Lung (tissue), 12 donors: Measurements from ENCODE around the gene CPSF2. TPM values are rescaled to one million over a fixed set of nuclear protein-coding genes. Genes with fewer than 3 reads are reported as not detected.

Source experiments
- ATAC-seq: fragments of 200-7000 bp; cut with Tn5 transposase; one replicate; pipeline ENCODE4 v1.9.1; 2020; ENCODE audit warnings: moderate number of reproducible peaks; ENCODE audit not compliant: insufficient read depth, low FRiP score
- DNase-seq, 3 donors: peaks; one replicate each; pipeline ENCODE4 v3.0.0-alpha.2; 2013 to 2017
- H3K27ac ChIP-seq, 2 donors: one replicate each; pipeline ENCODE4 v1.5.1; 2013; ENCODE audit warnings: mild to moderate bottlenecking in 2 of 2, moderate library complexity in 2 of 2, control low read depth in 1 of 2, inconsistent platforms in 1 of 2, low read depth in 1 of 2, low read length in 1 of 2
- H3K27me3 ChIP-seq, 3 donors: one replicate each; pipeline ENCODE4 v1.5.1; 2013; ENCODE audit warnings: low read length in 2 of 3; ENCODE audit not compliant: control insufficient read depth in 3 of 3, insufficient read depth in 3 of 3
- H3K36me3 ChIP-seq, 4 donors: one replicate each; pipeline ENCODE4 v1.5.1; 2013; ENCODE audit warnings: low read length in 4 of 4, mild to moderate bottlenecking in 1 of 4, moderate library complexity in 1 of 4; ENCODE audit not compliant: control insufficient read depth in 4 of 4, insufficient read depth in 4 of 4
- H3K4me1 ChIP-seq, 5 donors: one replicate each; pipeline ENCODE4 v1.5.1; 2013; ENCODE audit warnings: low read length in 5 of 5, mild to moderate bottlenecking in 2 of 5, moderate library complexity in 1 of 5; ENCODE audit not compliant: control insufficient read depth in 5 of 5, insufficient read depth in 5 of 5
- H3K4me3 ChIP-seq: one replicate; pipeline ENCODE4 v1.5.1; 2013; ENCODE audit warnings: mild to moderate bottlenecking, control low read depth, moderate library complexity
- H3K9ac ChIP-seq, 2 donors: one replicate each; pipeline ENCODE4 v1.5.1; 2013; ENCODE audit warnings: low read length in 2 of 2, control low read depth in 1 of 2; ENCODE audit not compliant: insufficient read depth in 1 of 2
- H3K9me3 ChIP-seq, 4 donors: one replicate each; pipeline ENCODE4 v1.5.1; 2013; ENCODE audit warnings: low read length in 3 of 4, mild to moderate bottlenecking in 1 of 4, moderate library complexity in 1 of 4; ENCODE audit not compliant: control insufficient read depth in 4 of 4, insufficient read depth in 3 of 4
- CTCF ChIP-seq: IDR thresholded peaks from 2 replicates; pipeline ENCODE4 v1.5.1; 2012; ENCODE audit warnings: mild to moderate bottlenecking; ENCODE audit errors: control extremely low read depth, extremely low read depth
- WGBS, 2 donors: extraction: QIAGEN DNeasy Blood & Tissue Kit; methylation state at CpG; one replicate each; pipeline ENCODE4 v1.1.7; 2013; 5-methylcytosine and 5-hydroxymethylcytosine counted together
- polyA plus RNA-seq, 2 donors: library from polyadenylated mRNA; stranded (reverse); fragments of 200-250 nt; gene quantifications; one replicate each; pipeline ENCODE4 v1.2.1, GENCODE V29; 2013
- total RNA-seq, 2 donors: library from RNA; depleted of rRNA in 1 of 2; stranded (reverse); fragments of >200 nt in 1 of 2; gene quantifications; one replicate each; pipeline ENCODE4 v1.2.1, GENCODE V29; 2014 to 2021
- donor health status: control.
- donor health status: control.
- donor health status: Bipolar disorder and iron deficiency.
- donor health status: healthy.
- donor health status: DM: yes; HTN: yes; CAD: no.

The CPSF2 gene
- total and polyA plus RNA-seq, 4 donors, result 6.1 to 49.6 (median 24.1) TPM

- 55 to 57% methylated on average over 1 of the region's 1 CpG for WGBS, 2 donors
- Histone ChIP-seq H3K36me3 (peaks cover 0 to 24% (median 18%) of the 10 kb centered on the region in 4 donors), H3K9me3 (no peaks in the 10 kb centered on the region), H3K9ac (no peak overlapping the region), H3K27ac (no peak overlapping the region), H3K4me1 (peaks cover 0 to 2% (median 0%) of the 10 kb centered on the region in 5 donors), H3K4me3 (no peak overlapping the region), H3K27me3 (no peaks in the 10 kb centered on the region)
- ATAC-seq (no peak), DNase-seq (no peak)
- TF ChIP-seq CTCF, result peak; percentile 12
These were observed 28.4 kb upstream of the CPSF2 start for GRCh38 chr14:92093320-92093719.

GRCh38 chr14:92099802-92100201 lies 22.0 kb upstream of the CPSF2 start:
- peaks cover 0 to 14% (median 5%) of the 10 kb centered on the region in 4 donors for H3K36me3 ChIP-seq
- no peaks in the 10 kb centered on the region for H3K9me3 ChIP-seq
- H3K9ac ChIP-seq, result no peak overlapping the region
- no peak overlapping the region for H3K27ac ChIP-seq
- no peak overlapping the region for H3K4me3 ChIP-seq
- TF ChIP-seq CTCF, result no peak
- DNase-seq (no peak), ATAC-seq (no peak)
- peaks cover 0 to 7% (median 0%) of the 10 kb centered on the region in 5 donors for H3K4me1 ChIP-seq
- no peaks in the 10 kb centered on the region for H3K27me3 ChIP-seq

GRCh38 chr14:92103363-92103989 lies 18.3 kb upstream of the CPSF2 start:
- peaks cover 0 to 10% (median 3%) of the 10 kb centered on the region in 5 donors for H3K4me1 ChIP-seq
- no peaks in the 10 kb centered on the region for H3K9me3 ChIP-seq
- no peak overlapping the region for H3K9ac ChIP-seq
- no peak overlapping the region for H3K4me3 ChIP-seq
- ATAC-seq, result no peak
- no peak for DNase-seq
- H3K27ac ChIP-seq, result peak overlapping the region in 1 of 2 donors; percentile 52
- WGBS, 2 donors, result 68% methylated on average over 7 of the region's 7 CpGs
- H3K36me3 ChIP-seq, result peaks cover 0 to 2% (median 0%) of the 10 kb centered on the region in 4 donors
- no peak for TF ChIP-seq CTCF
- H3K27me3 ChIP-seq, result peaks cover 0 to 3% (median 0%) of the 10 kb centered on the region in 3 donors
